Measurements from ENCODE around the gene CORO7. TPM values are rescaled to one million over a fixed set of nuclear protein-coding genes. Genes with fewer than 3 reads are reported as not detected.

The CORO7 gene
- total RNA-seq, 1 experiment from 2014 or later = 14.3 TPM

DNA sequence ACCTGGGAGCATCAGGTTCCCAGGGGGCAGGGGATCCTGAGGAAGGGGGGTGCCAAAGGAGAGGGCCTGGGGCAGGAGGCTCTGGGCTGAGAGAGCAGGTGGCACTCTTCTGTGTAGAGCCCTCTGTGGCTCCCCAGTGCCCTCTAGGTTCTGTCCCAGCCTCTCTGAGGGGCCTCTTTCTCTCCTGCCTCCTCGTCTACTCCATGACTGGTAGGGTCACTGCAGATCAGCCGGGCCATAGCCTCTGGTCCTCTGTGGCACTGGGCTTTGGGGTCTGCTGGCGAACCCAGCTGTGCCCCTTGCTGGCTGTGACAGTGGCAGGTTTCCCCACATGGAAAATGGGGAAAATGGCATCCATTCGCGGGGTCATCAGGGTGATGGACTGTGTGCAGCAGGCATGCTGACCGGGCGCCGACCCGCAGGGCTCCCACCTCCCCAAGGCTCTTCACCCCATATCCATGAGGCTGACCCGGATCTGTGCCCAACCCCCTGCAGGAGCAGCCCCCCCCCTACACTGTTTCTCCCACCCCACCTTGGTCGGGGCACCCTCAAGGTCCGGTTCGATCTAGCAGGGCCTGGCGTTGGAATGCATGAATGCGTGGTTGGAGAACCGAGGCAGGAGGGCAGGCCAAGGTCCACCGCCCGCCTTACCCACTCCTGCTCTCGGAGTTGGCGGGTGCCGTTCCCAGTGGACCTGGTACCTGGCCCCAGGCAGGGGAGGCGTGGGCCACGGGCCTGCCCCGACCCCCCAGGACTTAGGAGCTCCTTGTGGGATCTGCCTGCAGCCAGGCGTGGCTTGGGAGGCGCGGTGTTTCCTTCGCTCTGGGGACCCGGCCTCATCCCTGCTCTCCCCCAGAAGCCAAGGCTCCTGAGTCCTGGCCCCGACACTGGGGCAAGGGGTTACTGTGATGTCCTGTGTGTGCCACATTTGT is 94.0 kb downstream of the CORO7 start:
- DNase-seq (no peak), ATAC-seq (no peak)
- Histone ChIP-seq H3K27me3 (ENCODE audit: low read length) (no peaks in the 10 kb centered on the region), H3K9me2 (replicated peaks; ENCODE audit: low read length) (no peaks in the 10 kb centered on the region), H3K9ac (ENCODE audit: low read length) (no peak overlapping the region), H3K9me3 (ENCODE audit: low read length) (no peaks in the 10 kb centered on the region), H3K4me2 (ENCODE audit: low read length) (no peak overlapping the region), H3K27ac (ENCODE audit: low read length) (no peak overlapping the region), H3K4me1 (ENCODE audit: insufficient read depth, low read length) (peaks cover 5% of the 10 kb centered on the region; the same call in 1 of the 2 replicates), H3K36me3 (ENCODE audit: low read depth, low read length) (no peaks in the 10 kb centered on the region), H3K4me3 (ENCODE audit: low read length) (no peak overlapping the region), H2AFZ (ENCODE audit: low read length) (no peak overlapping the region), H4K20me1 (ENCODE audit: low read length) (no peaks in the 10 kb centered on the region), H3F3A (ENCODE audit: low read length, unreplicated experiment) (no peaks in the 10 kb centered on the region), H3K79me2 (ENCODE audit: low read length) (peaks cover 68% of the 10 kb centered on the region)
- intact Hi-C loops (cut with micrococcal nuclease) = no loop called here
- TF ChIP-seq, protein P1, sequence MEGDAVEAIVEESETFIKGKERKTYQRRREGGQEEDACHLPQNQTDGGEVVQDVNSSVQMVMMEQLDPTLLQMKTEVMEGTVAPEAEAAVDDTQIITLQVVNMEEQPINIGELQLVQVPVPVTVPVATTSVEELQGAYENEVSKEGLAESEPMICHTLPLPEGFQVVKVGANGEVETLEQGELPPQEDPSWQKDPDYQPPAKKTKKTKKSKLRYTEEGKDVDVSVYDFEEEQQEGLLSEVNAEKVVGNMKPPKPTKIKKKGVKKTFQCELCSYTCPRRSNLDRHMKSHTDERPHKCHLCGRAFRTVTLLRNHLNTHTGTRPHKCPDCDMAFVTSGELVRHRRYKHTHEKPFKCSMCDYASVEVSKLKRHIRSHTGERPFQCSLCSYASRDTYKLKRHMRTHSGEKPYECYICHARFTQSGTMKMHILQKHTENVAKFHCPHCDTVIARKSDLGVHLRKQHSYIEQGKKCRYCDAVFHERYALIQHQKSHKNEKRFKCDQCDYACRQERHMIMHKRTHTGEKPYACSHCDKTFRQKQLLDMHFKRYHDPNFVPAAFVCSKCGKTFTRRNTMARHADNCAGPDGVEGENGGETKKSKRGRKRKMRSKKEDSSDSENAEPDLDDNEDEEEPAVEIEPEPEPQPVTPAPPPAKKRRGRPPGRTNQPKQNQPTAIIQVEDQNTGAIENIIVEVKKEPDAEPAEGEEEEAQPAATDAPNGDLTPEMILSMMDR (conservative IDR thresholded peaks at IDR 0.05; ENCODE audit: low read depth, low read length) = no peak
- TF ChIP-seq EZH2phosphoT487 (IDR thresholded peaks at IDR 0.05; ENCODE audit: borderline replicate concordance, low read length) = no peak
- no peak for TF ChIP-seq EZH2 (IDR thresholded peaks at IDR 0.05; ENCODE audit: low read length, unreplicated experiment)
- CTCF ChIA-PET = interaction anchor here (0.6 kb wide), 1 partner anchor 32 kb away, joined by 3 read pairs; no protein-coding TSS in a partner anchor
- no TSS peak for BruUV-seq (replicated peaks)
- POLR2A ChIA-PET (ENCODE audit: unreplicated experiment) = no interaction called here

DNA sequence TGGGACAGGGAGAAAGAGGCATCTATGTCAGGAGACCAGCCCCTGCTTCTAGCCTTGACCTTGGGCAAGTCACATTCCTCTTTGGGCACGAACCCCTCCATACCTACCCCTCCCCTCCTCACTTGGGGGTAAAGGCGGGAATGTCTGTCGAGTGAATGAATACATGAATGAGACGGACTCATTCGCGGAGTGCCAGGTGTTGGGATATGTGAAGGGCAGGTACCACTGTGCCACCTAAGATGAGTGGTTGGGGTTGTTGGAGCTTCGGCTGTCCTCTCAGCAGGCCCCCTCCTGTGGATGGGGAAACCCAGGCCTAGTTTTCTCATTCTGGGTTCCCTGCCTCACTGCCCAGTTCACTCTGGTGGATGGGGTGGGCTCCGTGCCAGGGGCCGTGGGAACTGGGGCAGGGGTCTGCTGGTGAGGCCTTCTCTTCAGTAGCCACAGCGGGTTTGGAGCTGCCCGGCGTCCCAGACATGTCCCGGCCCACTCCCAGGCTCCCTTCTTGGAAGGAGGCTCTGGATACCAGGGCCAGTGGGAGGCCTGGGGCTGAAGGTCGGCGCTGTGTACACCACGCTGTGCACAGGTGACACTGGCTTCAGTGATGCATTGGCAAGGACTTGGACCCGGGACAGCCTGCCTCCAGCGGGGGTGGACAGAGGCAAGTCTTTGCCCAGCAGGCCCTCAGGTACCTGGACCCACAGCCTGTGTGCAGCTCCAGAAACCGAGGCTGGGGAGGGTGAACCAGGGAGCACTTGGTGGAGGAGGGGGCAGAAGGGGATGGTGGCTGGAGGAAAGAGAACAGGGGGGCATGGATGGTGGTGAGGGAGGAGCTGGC is 94.9 kb downstream of the CORO7 start:
- CTCF ChIA-PET = no interaction called here
- Histone ChIP-seq H4K20me1 (ENCODE audit: low read length) (no peaks in the 10 kb centered on the region), H3K9ac (ENCODE audit: low read length) (no peak overlapping the region), H3K36me3 (ENCODE audit: low read depth, low read length) (no peaks in the 10 kb centered on the region), H3K4me1 (ENCODE audit: insufficient read depth, low read length) (peaks cover 10% of the 10 kb centered on the region), H3K4me3 (ENCODE audit: low read length) (no peak overlapping the region), H3K27me3 (ENCODE audit: low read length) (no peaks in the 10 kb centered on the region), H2AFZ (ENCODE audit: low read length) (no peak overlapping the region), H3K27ac (ENCODE audit: low read length) (no peak overlapping the region), H3K4me2 (ENCODE audit: low read length) (no peak overlapping the region), H3K79me2 (ENCODE audit: low read length) (peaks cover 72% of the 10 kb centered on the region), H3F3A (ENCODE audit: low read length, unreplicated experiment) (no peaks in the 10 kb centered on the region), H3K9me2 (replicated peaks; ENCODE audit: low read length) (no peaks in the 10 kb centered on the region), H3K9me3 (ENCODE audit: low read length) (no peaks in the 10 kb centered on the region)
- no peak for TF ChIP-seq EZH2phosphoT487 (IDR thresholded peaks at IDR 0.05; ENCODE audit: borderline replicate concordance, low read length)
- no peak for TF ChIP-seq EZH2 (IDR thresholded peaks at IDR 0.05; ENCODE audit: low read length, unreplicated experiment)
- TF ChIP-seq, protein P1 (conservative IDR thresholded peaks at IDR 0.05; ENCODE audit: low read depth, low read length) = no peak
- ATAC-seq = no peak
- POLR2A ChIA-PET (ENCODE audit: unreplicated experiment) = no interaction called here
- no peak for DNase-seq
- intact Hi-C loops (cut with micrococcal nuclease) = no loop called here
- BruUV-seq (replicated peaks) = no TSS peak
